Panc1 (cell line): ENCODE results near the gene MCF2L2. TPM values are rescaled to one million over a fixed set of nuclear protein-coding genes. Genes with fewer than 3 reads are reported as not detected.

ENCODE experiments used
- ATAC-seq: fragments of 200-7000 bp; cut with Tn5 transposase; 2 replicates; pipeline ENCODE4 v1.9.1; 2020; ENCODE audit warnings: mild to moderate bottlenecking, moderate library complexity
- BruUV-seq: library from RNA; stranded (reverse); fragments of 400-500 nt; replicated peaks from 2 replicates; lab custom pipeline; 2021; lab: Mats Ljungman, UMichigan
- CTCF ChIA-PET: fragments of 300-600 bp; sonication (Branson Sonifier 250); formaldehyde crosslinking; loops from one replicate; lab custom pipeline; 2022; ENCODE audit warnings: antibody characterized with exemption; lab: Charles Lee
- POLR2A ChIA-PET: fragments of 300-600 bp; sonication (Branson Sonifier 250); formaldehyde crosslinking; loops from one replicate; lab custom pipeline; 2022; ENCODE audit warnings: antibody characterized with exemption; lab: Charles Lee
- DNase-seq: peaks from one replicate; pipeline ENCODE4 v3.0.0-alpha.2; 2010; ENCODE audit warnings: low read depth, low spot score
- H3K27ac ChIP-seq: 2 replicates; pipeline ENCODE4 v1.5.1; 2011; ENCODE audit warnings: mild to moderate bottlenecking, low read length, inconsistent platforms
- H3K27me3 ChIP-seq: fragments of 200-500 bp; sonication (Bioruptor generic); 2 replicates; pipeline ENCODE4 v1.6.0; 2014; ENCODE audit warnings: low read length, inconsistent platforms; ENCODE audit not compliant: control insufficient read depth, insufficient read depth
- H3K36me3 ChIP-seq: fragments of 200-500 bp; sonication (Bioruptor generic); 2 replicates; pipeline ENCODE4 v1.5.1; 2014; ENCODE audit warnings: inconsistent platforms, mild to moderate bottlenecking, low read length, moderate library complexity; ENCODE audit not compliant: control insufficient read depth, insufficient read depth
- H3K4me1 ChIP-seq: 2 replicates; pipeline ENCODE4 v1.5.1; 2011; ENCODE audit warnings: inconsistent platforms, mild to moderate bottlenecking, low read length, moderate library complexity; ENCODE audit not compliant: control insufficient read depth, insufficient read depth
- H3K4me3 ChIP-seq, 2 experiments: 2 replicates each; pipeline ENCODE4 v1.5.1; 2011 to 2012; ENCODE audit warnings: low read depth in 2 of 2, low read length in 2 of 2, mild to moderate bottlenecking in 2 of 2, inconsistent platforms in 1 of 2, moderate library complexity in 1 of 2
- H3K9me3 ChIP-seq: fragments of 200-500 bp; sonication (Bioruptor generic); 2 replicates; pipeline ENCODE4 v1.5.1; 2014; ENCODE audit warnings: low read depth, mild to moderate bottlenecking, inconsistent platforms, low read length, moderate library complexity; ENCODE audit not compliant: control insufficient read depth, insufficient read depth
- POLR2AphosphoS5 ChIP-seq: IDR thresholded peaks from 2 replicates; pipeline ENCODE4 v1.6.1; 2012; ENCODE audit warnings: mild to moderate bottlenecking, low read depth, low read length, moderate library complexity
- SIN3A ChIP-seq: IDR thresholded peaks from 2 replicates; pipeline ENCODE4 v1.6.1; 2012; ENCODE audit warnings: low read depth, mild to moderate bottlenecking, low read length, moderate library complexity, borderline replicate concordance; ENCODE audit not compliant: insufficient read depth
- TCF7L2 ChIP-seq: IDR thresholded peaks from 2 replicates; pipeline ENCODE4 v1.6.1; 2011; ENCODE audit warnings: mild to moderate bottlenecking, low read depth, low read length, inconsistent platforms
- in situ Hi-C: cut with HindIII; loops from 2 replicates; pipeline ENCODE4 v1.10.0; 2016; ENCODE audit warnings: low sequenced_read_pairs, low pct_unique_long_range_greater_than_20kb
- intact Hi-C: fragments of 100-400 bp; cut with micrococcal nuclease; formaldehyde crosslinking; loops from one replicate; pipeline ENCODE4 v1.10.0; 2022; ENCODE audit not compliant: unreplicated experiment
- total RNA-seq: library from RNA; stranded (reverse); gene quantifications from one replicate; pipeline ENCODE4 v1.2.1, GENCODE V29; 2021; ENCODE audit not compliant: unreplicated experiment
- TF ChIP-seq, protein P1 (sequence below): fragments of 450-650 bp; IDR thresholded peaks from 2 replicates; pipeline ENCODE4 v1.5.1; 2017; ENCODE audit warnings: mild to moderate bottlenecking
- TF ChIP-seq, protein P2 (sequence below), 2 experiments: IDR thresholded peaks; 2 replicates each; pipeline ENCODE4 v1.6.1; 2011 to 2012; ENCODE audit warnings: low read depth in 2 of 2, control low read depth in 1 of 2, low read length in 1 of 2, mild to moderate bottlenecking in 1 of 2, moderate library complexity in 1 of 2; ENCODE audit not compliant: insufficient read depth in 1 of 2

The MCF2L2 gene
- total RNA-seq, 1 experiment from 2014 or later, result 1.0 TPM

DNA sequence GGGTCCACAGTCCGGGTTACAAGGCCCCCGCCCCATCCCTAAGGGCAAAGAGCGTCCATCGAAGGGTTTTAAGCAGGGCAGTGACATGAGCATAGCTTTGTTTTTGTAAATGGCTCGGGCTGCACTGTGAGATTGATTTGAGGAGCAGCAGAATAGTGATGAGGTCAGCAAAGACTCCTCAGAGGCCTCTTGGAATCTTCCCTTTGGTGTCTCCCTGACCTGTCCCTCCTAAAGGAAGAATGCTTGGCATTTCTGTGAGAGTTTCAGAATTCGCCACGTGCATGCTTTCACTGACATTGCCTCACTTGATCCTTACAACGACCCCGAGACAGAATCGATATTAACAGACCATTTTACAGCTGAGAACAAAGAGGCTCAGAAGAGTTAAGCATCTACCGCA, 286.2 kb downstream of the MCF2L2 start:
- H3K9me3 ChIP-seq, result no peaks in the 10 kb centered on the region
- intact Hi-C loops, result no loop called here
- POLR2A ChIA-PET, result no interaction called here
- no peaks in the 10 kb centered on the region for H3K36me3 ChIP-seq
- H3K27me3 ChIP-seq, result no peaks in the 10 kb centered on the region
- in situ Hi-C loops, result no loop called here
- no peak overlapping the region for H3K4me3 ChIP-seq
- TF ChIP-seq, protein P1, sequence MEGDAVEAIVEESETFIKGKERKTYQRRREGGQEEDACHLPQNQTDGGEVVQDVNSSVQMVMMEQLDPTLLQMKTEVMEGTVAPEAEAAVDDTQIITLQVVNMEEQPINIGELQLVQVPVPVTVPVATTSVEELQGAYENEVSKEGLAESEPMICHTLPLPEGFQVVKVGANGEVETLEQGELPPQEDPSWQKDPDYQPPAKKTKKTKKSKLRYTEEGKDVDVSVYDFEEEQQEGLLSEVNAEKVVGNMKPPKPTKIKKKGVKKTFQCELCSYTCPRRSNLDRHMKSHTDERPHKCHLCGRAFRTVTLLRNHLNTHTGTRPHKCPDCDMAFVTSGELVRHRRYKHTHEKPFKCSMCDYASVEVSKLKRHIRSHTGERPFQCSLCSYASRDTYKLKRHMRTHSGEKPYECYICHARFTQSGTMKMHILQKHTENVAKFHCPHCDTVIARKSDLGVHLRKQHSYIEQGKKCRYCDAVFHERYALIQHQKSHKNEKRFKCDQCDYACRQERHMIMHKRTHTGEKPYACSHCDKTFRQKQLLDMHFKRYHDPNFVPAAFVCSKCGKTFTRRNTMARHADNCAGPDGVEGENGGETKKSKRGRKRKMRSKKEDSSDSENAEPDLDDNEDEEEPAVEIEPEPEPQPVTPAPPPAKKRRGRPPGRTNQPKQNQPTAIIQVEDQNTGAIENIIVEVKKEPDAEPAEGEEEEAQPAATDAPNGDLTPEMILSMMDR, result no peak
- TF ChIP-seq, protein P2, sequence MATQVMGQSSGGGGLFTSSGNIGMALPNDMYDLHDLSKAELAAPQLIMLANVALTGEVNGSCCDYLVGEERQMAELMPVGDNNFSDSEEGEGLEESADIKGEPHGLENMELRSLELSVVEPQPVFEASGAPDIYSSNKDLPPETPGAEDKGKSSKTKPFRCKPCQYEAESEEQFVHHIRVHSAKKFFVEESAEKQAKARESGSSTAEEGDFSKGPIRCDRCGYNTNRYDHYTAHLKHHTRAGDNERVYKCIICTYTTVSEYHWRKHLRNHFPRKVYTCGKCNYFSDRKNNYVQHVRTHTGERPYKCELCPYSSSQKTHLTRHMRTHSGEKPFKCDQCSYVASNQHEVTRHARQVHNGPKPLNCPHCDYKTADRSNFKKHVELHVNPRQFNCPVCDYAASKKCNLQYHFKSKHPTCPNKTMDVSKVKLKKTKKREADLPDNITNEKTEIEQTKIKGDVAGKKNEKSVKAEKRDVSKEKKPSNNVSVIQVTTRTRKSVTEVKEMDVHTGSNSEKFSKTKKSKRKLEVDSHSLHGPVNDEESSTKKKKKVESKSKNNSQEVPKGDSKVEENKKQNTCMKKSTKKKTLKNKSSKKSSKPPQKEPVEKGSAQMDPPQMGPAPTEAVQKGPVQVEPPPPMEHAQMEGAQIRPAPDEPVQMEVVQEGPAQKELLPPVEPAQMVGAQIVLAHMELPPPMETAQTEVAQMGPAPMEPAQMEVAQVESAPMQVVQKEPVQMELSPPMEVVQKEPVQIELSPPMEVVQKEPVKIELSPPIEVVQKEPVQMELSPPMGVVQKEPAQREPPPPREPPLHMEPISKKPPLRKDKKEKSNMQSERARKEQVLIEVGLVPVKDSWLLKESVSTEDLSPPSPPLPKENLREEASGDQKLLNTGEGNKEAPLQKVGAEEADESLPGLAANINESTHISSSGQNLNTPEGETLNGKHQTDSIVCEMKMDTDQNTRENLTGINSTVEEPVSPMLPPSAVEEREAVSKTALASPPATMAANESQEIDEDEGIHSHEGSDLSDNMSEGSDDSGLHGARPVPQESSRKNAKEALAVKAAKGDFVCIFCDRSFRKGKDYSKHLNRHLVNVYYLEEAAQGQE (IDR thresholded peaks at IDR 0.05; ENCODE audit: insufficient read depth in 1 of 2, low read depth in 2 of 2, low read length in 1 of 2), result no peak
- TF ChIP-seq SIN3A (no peak), TCF7L2 (no peak), POLR2AphosphoS5 (no peak)
- CTCF ChIA-PET, result no interaction called here
- BruUV-seq, result no TSS peak
- ATAC-seq (no peak), DNase-seq (no peak)
- no peaks in the 10 kb centered on the region for H3K4me1 ChIP-seq
- H3K27ac ChIP-seq, result no peak overlapping the region

DNA sequence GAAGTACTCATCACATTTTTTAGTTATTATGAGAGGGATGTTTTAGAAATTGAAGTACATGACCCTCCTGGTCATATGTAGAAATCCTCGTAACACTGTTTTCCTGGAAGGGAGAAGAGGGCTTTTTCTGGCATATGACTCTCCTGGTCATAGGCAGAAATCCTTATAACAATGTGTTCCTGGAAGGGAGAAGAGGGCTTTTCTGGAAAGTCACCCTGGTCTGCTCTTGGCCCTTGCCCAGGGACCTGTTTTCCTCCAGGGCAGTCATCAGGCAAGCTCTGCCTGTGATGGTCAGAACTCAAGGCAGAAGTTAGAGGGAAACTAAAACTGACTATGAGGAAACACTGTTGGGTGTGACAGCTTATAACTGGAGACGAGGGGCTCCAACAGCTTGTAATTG, 293.6 kb downstream of the MCF2L2 start:
- ChIA-PET POLR2A (no interaction called here), CTCF (no interaction called here)
- BruUV-seq, result no TSS peak
- Histone ChIP-seq H3K4me1 (no peaks in the 10 kb centered on the region), H3K4me3 (no peak overlapping the region), H3K27ac (no peak overlapping the region), H3K27me3 (no peaks in the 10 kb centered on the region; the same call in 1 of the 2 replicates), H3K36me3 (no peaks in the 10 kb centered on the region), H3K9me3 (no peaks in the 10 kb centered on the region; the same call in 1 of the 2 replicates)
- no peak for DNase-seq
- in situ Hi-C loops (no loop called here), intact Hi-C loops (no loop called here)
- no peak for ATAC-seq
- no peak for TF ChIP-seq POLR2AphosphoS5
- TF ChIP-seq SIN3A, result no peak
- TF ChIP-seq TCF7L2, result no peak
- TF ChIP-seq, protein P2 (IDR thresholded peaks at IDR 0.05; ENCODE audit: insufficient read depth in 1 of 2, low read depth in 2 of 2, low read length in 1 of 2), result no peak
